ENCODE measurements around the gene FASN.

DNA sequence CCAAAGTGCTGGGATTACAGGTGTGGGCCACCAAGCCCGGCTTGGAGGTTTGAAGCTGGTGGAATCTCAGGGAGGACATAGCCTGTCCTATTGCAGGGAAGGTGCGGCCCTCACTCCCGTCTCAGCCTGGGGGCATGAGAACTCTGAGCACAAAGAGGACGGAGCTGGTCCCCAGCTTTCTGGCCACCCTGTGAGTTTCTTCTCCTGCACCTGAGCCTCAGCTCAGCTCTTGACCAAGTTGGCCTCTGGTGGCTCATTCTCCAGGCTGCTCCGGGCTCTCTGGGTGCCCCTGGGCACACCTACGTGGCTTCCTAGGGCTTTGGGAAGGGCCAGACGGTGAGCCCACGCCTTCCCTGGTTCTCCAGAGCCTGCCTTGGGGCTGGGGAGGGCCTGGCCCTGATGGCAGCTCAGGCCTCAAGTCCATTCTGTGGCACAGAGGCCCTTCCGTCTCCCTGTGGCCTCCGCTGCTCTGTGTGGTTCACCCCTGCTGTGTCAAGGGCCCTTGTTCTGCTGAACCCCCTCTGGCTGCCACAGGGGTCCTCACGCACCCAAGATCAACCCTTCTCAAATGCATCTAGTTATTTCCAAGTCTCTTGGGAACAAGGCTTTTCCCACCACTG, 6.9 kb upstream of the FASN start:
- TF ChIP-seq, protein P1, sequence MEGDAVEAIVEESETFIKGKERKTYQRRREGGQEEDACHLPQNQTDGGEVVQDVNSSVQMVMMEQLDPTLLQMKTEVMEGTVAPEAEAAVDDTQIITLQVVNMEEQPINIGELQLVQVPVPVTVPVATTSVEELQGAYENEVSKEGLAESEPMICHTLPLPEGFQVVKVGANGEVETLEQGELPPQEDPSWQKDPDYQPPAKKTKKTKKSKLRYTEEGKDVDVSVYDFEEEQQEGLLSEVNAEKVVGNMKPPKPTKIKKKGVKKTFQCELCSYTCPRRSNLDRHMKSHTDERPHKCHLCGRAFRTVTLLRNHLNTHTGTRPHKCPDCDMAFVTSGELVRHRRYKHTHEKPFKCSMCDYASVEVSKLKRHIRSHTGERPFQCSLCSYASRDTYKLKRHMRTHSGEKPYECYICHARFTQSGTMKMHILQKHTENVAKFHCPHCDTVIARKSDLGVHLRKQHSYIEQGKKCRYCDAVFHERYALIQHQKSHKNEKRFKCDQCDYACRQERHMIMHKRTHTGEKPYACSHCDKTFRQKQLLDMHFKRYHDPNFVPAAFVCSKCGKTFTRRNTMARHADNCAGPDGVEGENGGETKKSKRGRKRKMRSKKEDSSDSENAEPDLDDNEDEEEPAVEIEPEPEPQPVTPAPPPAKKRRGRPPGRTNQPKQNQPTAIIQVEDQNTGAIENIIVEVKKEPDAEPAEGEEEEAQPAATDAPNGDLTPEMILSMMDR (conservative IDR thresholded peaks at IDR 0.05; ENCODE audit: low read length): no peak
- no peak for TF ChIP-seq EZH2phosphoT487 (IDR thresholded peaks at IDR 0.05; ENCODE audit: borderline replicate concordance, low read depth, low read length)
